Measurements from ENCODE around the gene SNRNP200.

The SNRNP200 gene

DNA sequence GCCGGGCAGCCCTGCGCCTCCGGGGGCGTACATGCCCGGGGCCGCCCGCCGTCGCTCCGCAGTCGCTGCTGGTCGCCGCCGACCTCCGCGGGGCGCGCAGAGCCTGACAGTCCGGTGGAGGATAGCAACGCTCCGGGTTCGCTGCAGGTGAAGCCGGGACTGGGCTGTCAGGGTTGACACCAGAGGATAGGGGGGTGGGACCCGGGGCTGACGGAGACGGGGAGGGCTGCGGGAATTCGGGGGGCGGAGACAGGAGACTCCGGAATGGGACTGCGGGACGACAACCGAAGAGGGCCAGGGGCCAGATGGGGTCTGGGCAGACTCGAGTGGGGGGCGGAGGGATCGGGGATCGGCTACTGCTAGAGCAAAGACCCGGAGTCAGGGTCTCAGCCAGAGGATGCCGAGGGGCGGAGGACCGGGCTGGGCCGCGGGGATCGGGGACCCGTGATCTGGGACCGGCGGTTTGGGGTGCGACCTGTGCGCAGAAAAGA is 40.0 kb downstream of the SNRNP200 start:
- Histone ChIP-seq H3K4me1 (peaks cover 24% of the 10 kb centered on the region), H3K4me2 (ENCODE audit: low read length) (peak overlapping the region; percentile 74), H3K9ac (peak overlapping the region; percentile 89), H2AFZ (peak overlapping the region; percentile 86), H3K36me3 (ENCODE audit: control insufficient read depth, insufficient read depth, low read length) (no peaks in the 10 kb centered on the region), H3K79me2 (peaks cover 46% of the 10 kb centered on the region), H3K4me3 (ENCODE audit: low read depth, low read length) (peak overlapping the region; percentile 87), H3K9me3 (ENCODE audit: control insufficient read depth, low read length) (no peaks in the 10 kb centered on the region), H3K27me3 (ENCODE audit: control insufficient read depth, insufficient read depth, low read length) (no peaks in the 10 kb centered on the region), H3K27ac (peak overlapping the region; percentile 89)
- TF ChIP-seq, protein P1, sequence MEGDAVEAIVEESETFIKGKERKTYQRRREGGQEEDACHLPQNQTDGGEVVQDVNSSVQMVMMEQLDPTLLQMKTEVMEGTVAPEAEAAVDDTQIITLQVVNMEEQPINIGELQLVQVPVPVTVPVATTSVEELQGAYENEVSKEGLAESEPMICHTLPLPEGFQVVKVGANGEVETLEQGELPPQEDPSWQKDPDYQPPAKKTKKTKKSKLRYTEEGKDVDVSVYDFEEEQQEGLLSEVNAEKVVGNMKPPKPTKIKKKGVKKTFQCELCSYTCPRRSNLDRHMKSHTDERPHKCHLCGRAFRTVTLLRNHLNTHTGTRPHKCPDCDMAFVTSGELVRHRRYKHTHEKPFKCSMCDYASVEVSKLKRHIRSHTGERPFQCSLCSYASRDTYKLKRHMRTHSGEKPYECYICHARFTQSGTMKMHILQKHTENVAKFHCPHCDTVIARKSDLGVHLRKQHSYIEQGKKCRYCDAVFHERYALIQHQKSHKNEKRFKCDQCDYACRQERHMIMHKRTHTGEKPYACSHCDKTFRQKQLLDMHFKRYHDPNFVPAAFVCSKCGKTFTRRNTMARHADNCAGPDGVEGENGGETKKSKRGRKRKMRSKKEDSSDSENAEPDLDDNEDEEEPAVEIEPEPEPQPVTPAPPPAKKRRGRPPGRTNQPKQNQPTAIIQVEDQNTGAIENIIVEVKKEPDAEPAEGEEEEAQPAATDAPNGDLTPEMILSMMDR (IDR thresholded peaks at IDR 0.05), result no peak

DNA sequence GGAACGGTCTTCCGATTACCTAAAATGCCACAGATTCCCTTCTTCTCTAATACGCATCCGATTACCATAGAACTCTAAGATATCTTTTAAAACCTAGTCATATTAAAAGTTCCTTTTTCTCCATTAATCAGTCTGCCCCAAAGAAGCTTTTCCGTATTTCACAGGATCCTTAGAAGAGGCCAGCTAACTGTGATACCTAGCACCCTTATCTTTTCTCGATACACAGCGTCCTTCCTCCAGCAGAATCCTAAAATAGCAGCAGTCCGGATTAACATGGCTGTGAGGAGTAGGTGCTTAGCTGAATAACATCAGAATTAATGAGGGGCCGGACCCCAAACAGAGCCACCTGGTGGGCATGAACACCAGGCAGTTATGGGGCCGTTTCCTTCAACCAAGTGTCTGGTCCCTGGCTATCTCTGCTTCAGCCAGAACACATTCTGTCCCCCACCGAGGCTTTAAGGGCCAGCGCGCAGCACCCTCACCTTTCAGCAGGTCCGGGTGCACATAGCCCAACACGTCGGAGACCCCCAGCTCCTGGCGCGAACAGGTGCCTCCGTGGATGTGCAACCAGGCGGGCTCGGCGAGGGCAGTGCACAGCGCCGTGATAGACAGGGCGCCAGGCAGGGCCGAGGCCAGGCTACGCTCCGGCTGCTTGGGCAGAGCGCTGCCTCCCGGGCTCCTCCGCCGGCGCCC is 40.5 kb downstream of the SNRNP200 start:
- Histone ChIP-seq H2AFZ (peak overlapping the region; percentile 14), H3K4me2 (ENCODE audit: low read length) (peak overlapping the region; percentile 74), H3K27ac (peak overlapping the region; percentile 89), H3K79me2 (peaks cover 46% of the 10 kb centered on the region), H3K9me3 (ENCODE audit: control insufficient read depth, low read length) (no peaks in the 10 kb centered on the region), H3K4me3 (ENCODE audit: low read depth, low read length) (peak overlapping the region; percentile 87), H3K36me3 (ENCODE audit: control insufficient read depth, insufficient read depth, low read length) (no peaks in the 10 kb centered on the region), H3K4me1 (peaks cover 29% of the 10 kb centered on the region), H3K9ac (peak overlapping the region; percentile 9), H3K27me3 (ENCODE audit: control insufficient read depth, insufficient read depth, low read length) (no peaks in the 10 kb centered on the region)
- TF ChIP-seq, protein P1 (IDR thresholded peaks at IDR 0.05), result peak; percentile 32

DNA sequence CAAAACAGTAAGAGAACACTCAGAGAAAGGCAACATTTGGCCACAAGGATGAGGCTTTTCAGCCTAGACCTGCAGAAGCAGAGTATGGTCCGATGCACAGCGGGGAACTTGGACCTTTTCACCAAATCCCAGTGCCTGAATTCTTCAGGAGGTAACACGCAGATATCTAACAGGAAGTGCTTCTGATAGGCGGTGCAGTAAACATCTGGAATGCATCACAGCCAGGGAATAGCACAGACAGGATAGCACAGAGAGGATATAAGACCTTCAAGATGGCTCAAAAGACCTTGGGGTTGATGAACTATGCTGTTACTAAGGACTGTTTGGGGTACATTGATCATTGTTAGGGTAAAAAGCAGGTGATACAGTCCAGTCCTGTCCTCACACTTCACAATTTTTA is 41.3 kb downstream of the SNRNP200 start:
- TF ChIP-seq, protein P1 (IDR thresholded peaks at IDR 0.05), result no peak
- Histone ChIP-seq H3K36me3 (ENCODE audit: control insufficient read depth, insufficient read depth, low read length) (no peaks in the 10 kb centered on the region), H3K27me3 (ENCODE audit: control insufficient read depth, insufficient read depth, low read length) (no peaks in the 10 kb centered on the region), H3K9ac (no peak overlapping the region), H2AFZ (no peak overlapping the region), H3K4me3 (ENCODE audit: low read depth, low read length) (peak overlapping the region; percentile 87), H3K4me1 (peaks cover 37% of the 10 kb centered on the region), H3K27ac (peak overlapping the region; percentile 89), H3K79me2 (peaks cover 46% of the 10 kb centered on the region), H3K4me2 (ENCODE audit: low read length) (peak overlapping the region; percentile 74), H3K9me3 (ENCODE audit: control insufficient read depth, low read length) (no peaks in the 10 kb centered on the region)

DNA sequence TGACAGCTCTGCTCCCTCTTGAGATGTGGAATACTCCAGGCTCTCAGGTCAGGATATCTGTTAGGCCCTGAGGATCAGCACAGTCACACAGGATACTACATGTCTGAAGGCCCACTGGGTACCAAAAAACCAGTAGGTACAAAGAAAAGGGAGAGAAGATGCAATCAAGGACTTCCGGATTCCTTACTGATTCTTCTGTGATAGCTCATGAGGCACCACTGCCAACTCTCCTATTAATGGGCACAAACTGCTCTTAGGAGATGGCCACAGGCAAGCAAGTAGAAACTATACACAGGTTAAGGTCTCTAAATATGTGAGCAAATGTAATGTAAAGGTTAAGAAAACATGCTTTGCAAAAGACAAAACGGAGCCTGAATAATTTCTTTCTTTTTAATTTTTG is 43.0 kb downstream of the SNRNP200 start:
- peaks cover 55% of the 10 kb centered on the region for H3K79me2 ChIP-seq
- H3K27ac ChIP-seq, result no peak overlapping the region
- H3K36me3 ChIP-seq (ENCODE audit: control insufficient read depth, insufficient read depth, low read length), result no peaks in the 10 kb centered on the region
- no peak overlapping the region for H3K9ac ChIP-seq
- H3K9me3 ChIP-seq (ENCODE audit: control insufficient read depth, low read length), result no peaks in the 10 kb centered on the region
- no peaks in the 10 kb centered on the region for H3K27me3 ChIP-seq (ENCODE audit: control insufficient read depth, insufficient read depth, low read length)
- TF ChIP-seq, protein P1 (IDR thresholded peaks at IDR 0.05), result no peak
- no peak overlapping the region for H3K4me3 ChIP-seq (ENCODE audit: low read depth, low read length)
- no peak overlapping the region for H2AFZ ChIP-seq
- H3K4me2 ChIP-seq (ENCODE audit: low read length), result no peak overlapping the region
- peaks cover 51% of the 10 kb centered on the region for H3K4me1 ChIP-seq
